ENCODE measurements around the gene RGL1.

Gene RGL1

DNA sequence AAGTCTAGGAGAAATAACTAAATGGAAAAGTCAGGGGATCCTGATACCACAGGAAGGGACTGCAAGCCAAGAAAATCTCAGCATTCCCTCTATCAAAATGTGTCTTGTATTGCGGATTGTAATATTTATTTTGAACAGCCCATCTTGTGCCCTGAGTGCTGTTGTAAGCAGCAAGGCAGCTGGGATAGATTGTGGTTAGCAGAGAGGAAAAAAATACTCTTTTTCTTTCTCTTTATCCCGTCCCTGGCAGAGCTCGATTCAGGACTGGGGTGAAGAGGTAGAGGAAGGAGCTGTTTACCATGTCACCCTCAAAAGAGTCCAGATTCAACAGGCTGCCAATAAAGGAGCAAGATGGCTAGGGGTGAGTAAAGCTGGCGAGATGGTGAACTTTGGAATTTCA, 1.2 kb downstream of the RGL1 start:
- peak overlapping the region; percentile 37 to 44 for H3K18ac ChIP-seq (ENCODE audit: low read depth in 1 of 2, low read length in 2 of 2)
- H3K4me2 ChIP-seq (ENCODE audit: low read length, poor library complexity, severe bottlenecking): peak overlapping the region; percentile 72
- peak overlapping the region; percentile 96 for H3K9ac ChIP-seq (ENCODE audit: low read length)
- H2BK120ac ChIP-seq (ENCODE audit: low read depth, low read length): peak overlapping the region; percentile 15
- H3K36me3 ChIP-seq (ENCODE audit: control insufficient read depth in 1 of 2, insufficient read depth in 2 of 2, low read depth in 1 of 2, low read length in 2 of 2): peaks cover 0 to 12% of the 10 kb centered on the region in 2 experiments
- no peaks in the 10 kb centered on the region for H3K27me3 ChIP-seq (ENCODE audit: control insufficient read depth in 1 of 2, insufficient read depth in 1 of 2, low read length in 2 of 2)
- H3K79me1 ChIP-seq (replicated peaks; ENCODE audit: low read length, poor library complexity, severe bottlenecking): peaks cover 11% of the 10 kb centered on the region
- peak; percentile 43 for DNase-seq
- H4K91ac ChIP-seq (ENCODE audit: low read length): no peak overlapping the region
- peaks cover 6% of the 10 kb centered on the region for H3K4me1 ChIP-seq (ENCODE audit: control insufficient read depth, insufficient read depth, low read depth, low read length)
- H3K14ac ChIP-seq (ENCODE audit: low read length in 2 of 2): no peak overlapping the region
- H3K9me3 ChIP-seq (ENCODE audit: control insufficient read depth, low read length): peaks cover 12% of the 10 kb centered on the region
- no peak overlapping the region for H2AFZ ChIP-seq (ENCODE audit: low read depth, low read length)
- no peak overlapping the region for H2AK5ac ChIP-seq (ENCODE audit: low read length, severe bottlenecking)
- no peak overlapping the region for H2BK15ac ChIP-seq (ENCODE audit: low read depth, poor library complexity, severe bottlenecking)
- H2BK5ac ChIP-seq (ENCODE audit: low read depth, low read length, poor library complexity, severe bottlenecking): no peak overlapping the region
- no peak overlapping the region for H2BK12ac ChIP-seq (ENCODE audit: low read length in 2 of 2)
- H3K4me3 ChIP-seq (ENCODE audit: insufficient read depth in 1 of 2, low read depth in 1 of 2, low read length in 2 of 2): peak overlapping the region in 1 of 2 experiments; percentile 95
- 0% methylated on average over 2 of the region's 4 CpGs for WGBS
- H4K8ac ChIP-seq (ENCODE audit: low read length): no peak overlapping the region
- H3K27ac ChIP-seq (ENCODE audit: low read length, poor library complexity, severe bottlenecking): peak overlapping the region; percentile 25
- H3K4ac ChIP-seq (ENCODE audit: low read depth in 1 of 2, low read length in 2 of 2): peak overlapping the region in 1 of 2 experiments; percentile 42
- no peak overlapping the region for H3K23ac ChIP-seq (ENCODE audit: low read length in 2 of 2)

DNA sequence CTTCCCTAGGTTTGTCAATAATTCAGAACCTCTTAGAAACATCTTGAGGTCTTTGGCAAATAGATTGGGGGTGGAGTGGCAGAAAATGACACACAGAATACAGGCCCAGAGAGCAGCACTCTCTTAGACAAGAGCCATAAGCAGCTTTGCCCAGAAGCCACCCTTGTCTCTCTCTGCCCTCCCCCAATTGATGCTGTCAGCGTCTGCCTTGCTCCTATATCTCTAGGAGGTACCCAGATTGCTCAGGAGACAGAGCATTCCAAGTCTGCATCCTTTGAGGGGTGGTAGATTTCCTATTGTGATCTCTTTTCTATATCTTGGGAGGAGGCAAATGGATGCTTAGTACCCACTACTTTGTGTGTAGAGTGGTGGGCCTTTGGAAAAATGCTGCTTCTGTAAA, 1.8 kb downstream of the RGL1 start:
- 10% methylated on average over 1 of the region's 1 CpG for WGBS
- Histone ChIP-seq H3K4me1 (ENCODE audit: control insufficient read depth, insufficient read depth, low read depth, low read length) (peaks cover 6% of the 10 kb centered on the region), H3K14ac (ENCODE audit: low read length in 2 of 2) (no peak overlapping the region), H2BK15ac (ENCODE audit: low read depth, poor library complexity, severe bottlenecking) (no peak overlapping the region), H3K9ac (ENCODE audit: low read length) (peak overlapping the region; percentile 96), H4K8ac (ENCODE audit: low read length) (no peak overlapping the region), H3K4me3 (ENCODE audit: insufficient read depth in 1 of 2, low read depth in 1 of 2, low read length in 2 of 2) (peak overlapping the region in 1 of 2 experiments; percentile 95), H3K23ac (ENCODE audit: low read length in 2 of 2) (no peak overlapping the region), H3K18ac (ENCODE audit: low read depth in 1 of 2, low read length in 2 of 2) (peak overlapping the region in 1 of 2 experiments; percentile 46), H2AFZ (ENCODE audit: low read depth, low read length) (no peak overlapping the region), H4K91ac (ENCODE audit: low read length) (no peak overlapping the region), H2BK12ac (ENCODE audit: low read length in 2 of 2) (no peak overlapping the region), H2BK5ac (ENCODE audit: low read depth, low read length, poor library complexity, severe bottlenecking) (no peak overlapping the region), H3K79me1 (replicated peaks; ENCODE audit: low read length, poor library complexity, severe bottlenecking) (peaks cover 11% of the 10 kb centered on the region), H3K27me3 (ENCODE audit: control insufficient read depth in 1 of 2, insufficient read depth in 1 of 2, low read length in 2 of 2) (no peaks in the 10 kb centered on the region), H3K36me3 (ENCODE audit: control insufficient read depth in 1 of 2, insufficient read depth in 2 of 2, low read depth in 1 of 2, low read length in 2 of 2) (peaks cover 0 to 10% of the 10 kb centered on the region in 2 experiments), H3K9me3 (ENCODE audit: control insufficient read depth, low read length) (peaks cover 7% of the 10 kb centered on the region), H2AK5ac (ENCODE audit: low read length, severe bottlenecking) (no peak overlapping the region), H3K27ac (ENCODE audit: low read length, poor library complexity, severe bottlenecking) (no peak overlapping the region), H2BK120ac (ENCODE audit: low read depth, low read length) (no peak overlapping the region), H3K4ac (ENCODE audit: low read depth in 1 of 2, low read length in 2 of 2) (no peak overlapping the region), H3K4me2 (ENCODE audit: low read length, poor library complexity, severe bottlenecking) (peak overlapping the region; percentile 3)
- peak; percentile 34 for DNase-seq

GRCh38 chr1:183807549-183808168, 2.7 kb downstream of the RGL1 start:
- no peak overlapping the region for H2BK120ac ChIP-seq (ENCODE audit: low read depth, low read length)
- H2AK5ac ChIP-seq (ENCODE audit: low read length, severe bottlenecking): no peak overlapping the region
- no peak overlapping the region for H2AFZ ChIP-seq (ENCODE audit: low read depth, low read length)
- no peak overlapping the region for H3K23ac ChIP-seq (ENCODE audit: low read length in 2 of 2)
- peak overlapping the region in 1 of 2 experiments; percentile 37 for H3K18ac ChIP-seq (ENCODE audit: low read depth in 1 of 2, low read length in 2 of 2)
- peaks cover 9% of the 10 kb centered on the region for H3K4me1 ChIP-seq (ENCODE audit: control insufficient read depth, insufficient read depth, low read depth, low read length)
- H3K14ac ChIP-seq (ENCODE audit: low read length in 2 of 2): peak overlapping the region in 1 of 2 experiments; percentile 26
- H3K27ac ChIP-seq (ENCODE audit: low read length, poor library complexity, severe bottlenecking): no peak overlapping the region
- H3K4me3 ChIP-seq (ENCODE audit: insufficient read depth in 1 of 2, low read depth in 1 of 2, low read length in 2 of 2): peak overlapping the region in 1 of 2 experiments; percentile 95
- H2BK12ac ChIP-seq (ENCODE audit: low read length in 2 of 2): no peak overlapping the region
- no peak overlapping the region for H2BK5ac ChIP-seq (ENCODE audit: low read depth, low read length, poor library complexity, severe bottlenecking)
- no peaks in the 10 kb centered on the region for H3K27me3 ChIP-seq (ENCODE audit: control insufficient read depth in 1 of 2, insufficient read depth in 1 of 2, low read length in 2 of 2)
- peaks cover 15% of the 10 kb centered on the region for H3K79me1 ChIP-seq (replicated peaks; ENCODE audit: low read length, poor library complexity, severe bottlenecking)
- H2BK15ac ChIP-seq (ENCODE audit: low read depth, poor library complexity, severe bottlenecking): no peak overlapping the region
- no peak overlapping the region for H4K8ac ChIP-seq (ENCODE audit: low read length)
- 0% methylated on average over 2 of the region's 2 CpGs for WGBS
- no peak overlapping the region for H3K4ac ChIP-seq (ENCODE audit: low read depth in 1 of 2, low read length in 2 of 2)
- H4K91ac ChIP-seq (ENCODE audit: low read length): no peak overlapping the region
- peak overlapping the region; percentile 96 for H3K9ac ChIP-seq (ENCODE audit: low read length)
- no peaks in the 10 kb centered on the region for H3K9me3 ChIP-seq (ENCODE audit: control insufficient read depth, low read length)
- peak; percentile 58 for DNase-seq
- H3K36me3 ChIP-seq (ENCODE audit: control insufficient read depth in 1 of 2, insufficient read depth in 2 of 2, low read depth in 1 of 2, low read length in 2 of 2): peaks cover 0 to 9% of the 10 kb centered on the region in 2 experiments
- no peak overlapping the region for H3K4me2 ChIP-seq (ENCODE audit: low read length, poor library complexity, severe bottlenecking)

DNA sequence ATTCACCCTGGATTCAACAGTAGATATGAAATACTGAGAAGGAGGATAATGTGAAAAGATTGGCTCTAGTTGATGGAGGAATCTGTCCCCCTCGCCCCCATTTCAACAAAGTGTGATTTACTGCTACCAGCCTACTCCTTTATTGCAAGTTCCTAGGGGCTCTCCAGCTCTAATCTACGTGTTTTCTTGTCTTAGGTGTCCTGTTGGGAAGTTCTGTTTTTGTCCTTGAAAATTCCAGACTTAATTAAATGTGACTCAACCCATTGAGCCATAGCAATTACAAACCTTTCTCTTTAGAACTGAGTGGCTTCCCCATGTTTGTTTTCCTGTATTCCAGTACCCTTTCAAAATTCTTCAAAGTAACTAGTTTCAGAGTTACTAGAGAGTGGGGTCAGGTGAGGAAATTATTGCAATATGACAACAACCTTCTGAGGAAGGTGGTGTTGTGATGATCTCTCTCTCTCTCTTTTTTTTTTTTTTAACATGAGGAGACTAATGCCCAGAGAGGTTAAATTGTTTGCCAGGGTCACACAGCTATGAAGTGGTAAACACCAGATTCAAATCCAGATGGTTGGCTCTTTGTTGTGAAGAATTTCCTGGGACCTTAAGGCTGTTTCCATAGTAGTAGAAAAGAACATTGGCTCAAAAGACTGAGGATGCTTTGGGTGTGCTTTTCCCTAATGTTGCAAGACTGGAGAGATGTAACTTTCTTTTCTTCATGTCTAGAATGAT, 3.5 kb downstream of the RGL1 start:
- Histone ChIP-seq H2BK5ac (ENCODE audit: low read depth, low read length, poor library complexity, severe bottlenecking) (no peak overlapping the region), H3K14ac (ENCODE audit: low read length in 2 of 2) (no peak overlapping the region), H3K4me3 (ENCODE audit: insufficient read depth in 1 of 2, low read depth in 1 of 2, low read length in 2 of 2) (peak overlapping the region in 1 of 2 experiments; percentile 95), H3K4me1 (ENCODE audit: control insufficient read depth, insufficient read depth, low read depth, low read length) (peaks cover 14% of the 10 kb centered on the region), H3K4ac (ENCODE audit: low read depth in 1 of 2, low read length in 2 of 2) (no peak overlapping the region), H3K36me3 (ENCODE audit: control insufficient read depth in 1 of 2, insufficient read depth in 2 of 2, low read depth in 1 of 2, low read length in 2 of 2) (peaks cover 0 to 9% of the 10 kb centered on the region in 2 experiments), H2AFZ (ENCODE audit: low read depth, low read length) (no peak overlapping the region), H2BK15ac (ENCODE audit: low read depth, poor library complexity, severe bottlenecking) (no peak overlapping the region), H3K9ac (ENCODE audit: low read length) (peak overlapping the region; percentile 46), H3K79me1 (replicated peaks; ENCODE audit: low read length, poor library complexity, severe bottlenecking) (peaks cover 16% of the 10 kb centered on the region), H3K23ac (ENCODE audit: low read length in 2 of 2) (no peak overlapping the region), H2BK120ac (ENCODE audit: low read depth, low read length) (no peak overlapping the region), H3K18ac (ENCODE audit: low read depth in 1 of 2, low read length in 2 of 2) (peak overlapping the region in 1 of 2 experiments; percentile 46), H4K8ac (ENCODE audit: low read length) (no peak overlapping the region), H2AK5ac (ENCODE audit: low read length, severe bottlenecking) (no peak overlapping the region), H3K27me3 (ENCODE audit: control insufficient read depth in 1 of 2, insufficient read depth in 1 of 2, low read length in 2 of 2) (no peaks in the 10 kb centered on the region), H3K4me2 (ENCODE audit: low read length, poor library complexity, severe bottlenecking) (no peak overlapping the region), H4K91ac (ENCODE audit: low read length) (no peak overlapping the region), H3K9me3 (ENCODE audit: control insufficient read depth, low read length) (no peaks in the 10 kb centered on the region), H3K27ac (ENCODE audit: low read length, poor library complexity, severe bottlenecking) (no peak overlapping the region), H2BK12ac (ENCODE audit: low read length in 2 of 2) (no peak overlapping the region)
- WGBS: 17% methylated on average over 1 of the region's 2 CpGs
- peak; percentile 58 for DNase-seq

All from mesenchymal stem cell (in vitro differentiated cells and primary cell).